SK-N-SH (cell line): ENCODE measurements around the gene CCDC91.

Source experiments
- FOXM1 ChIP-seq: IDR thresholded peaks from 2 replicates; pipeline ENCODE4 v1.4.0; 2012; ENCODE audit warnings: low read depth, mild to moderate bottlenecking
- GABPA ChIP-seq: IDR thresholded peaks from 2 replicates; pipeline ENCODE4 v1.4.0; 2012; ENCODE audit warnings: low read depth, mild to moderate bottlenecking
- JUND ChIP-seq: IDR thresholded peaks from 2 replicates; pipeline ENCODE4 v1.4.0; 2012
- TF ChIP-seq, protein P1 (sequence below): fragments of 200-600 bp; sonication (generic); IDR thresholded peaks from 2 replicates; pipeline ENCODE4 v1.6.1; 2017; ENCODE audit warnings: antibody characterized with exemption, mild to moderate bottlenecking, moderate library complexity
- TF ChIP-seq, protein P2 (sequence below): IDR thresholded peaks from 2 replicates; pipeline ENCODE4 v1.4.0; 2012; ENCODE audit warnings: low read depth, borderline replicate concordance
- TF ChIP-seq, protein P3 (sequence below): fragments of 150-350 bp; IDR thresholded peaks from 2 replicates; pipeline ENCODE4 v1.6.1; 2017; ENCODE audit warnings: antibody characterized with exemption, low read length, low read depth, borderline replicate concordance

DNA sequence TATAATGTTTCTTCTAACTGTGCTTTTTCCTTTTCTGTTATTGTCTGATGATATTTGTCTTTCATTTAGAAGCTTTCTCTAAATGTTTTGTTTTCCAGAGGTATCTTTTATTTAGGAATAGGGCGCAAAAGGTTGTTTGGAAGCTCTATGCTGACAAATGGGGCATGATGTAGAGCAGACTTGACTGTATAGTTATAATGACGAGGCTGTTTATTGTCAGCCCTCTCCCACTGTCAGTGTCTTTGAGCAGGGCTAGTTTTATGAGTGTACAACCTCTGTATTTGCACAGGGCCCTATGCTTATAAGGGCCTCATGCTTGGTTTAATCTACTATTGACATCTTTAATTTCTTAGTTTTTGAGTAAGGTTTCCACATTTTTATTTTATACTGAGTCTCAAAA, 158.9 kb downstream of the CCDC91 start:
- TF ChIP-seq, protein P1, sequence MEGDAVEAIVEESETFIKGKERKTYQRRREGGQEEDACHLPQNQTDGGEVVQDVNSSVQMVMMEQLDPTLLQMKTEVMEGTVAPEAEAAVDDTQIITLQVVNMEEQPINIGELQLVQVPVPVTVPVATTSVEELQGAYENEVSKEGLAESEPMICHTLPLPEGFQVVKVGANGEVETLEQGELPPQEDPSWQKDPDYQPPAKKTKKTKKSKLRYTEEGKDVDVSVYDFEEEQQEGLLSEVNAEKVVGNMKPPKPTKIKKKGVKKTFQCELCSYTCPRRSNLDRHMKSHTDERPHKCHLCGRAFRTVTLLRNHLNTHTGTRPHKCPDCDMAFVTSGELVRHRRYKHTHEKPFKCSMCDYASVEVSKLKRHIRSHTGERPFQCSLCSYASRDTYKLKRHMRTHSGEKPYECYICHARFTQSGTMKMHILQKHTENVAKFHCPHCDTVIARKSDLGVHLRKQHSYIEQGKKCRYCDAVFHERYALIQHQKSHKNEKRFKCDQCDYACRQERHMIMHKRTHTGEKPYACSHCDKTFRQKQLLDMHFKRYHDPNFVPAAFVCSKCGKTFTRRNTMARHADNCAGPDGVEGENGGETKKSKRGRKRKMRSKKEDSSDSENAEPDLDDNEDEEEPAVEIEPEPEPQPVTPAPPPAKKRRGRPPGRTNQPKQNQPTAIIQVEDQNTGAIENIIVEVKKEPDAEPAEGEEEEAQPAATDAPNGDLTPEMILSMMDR = no peak
- TF ChIP-seq, protein P2, sequence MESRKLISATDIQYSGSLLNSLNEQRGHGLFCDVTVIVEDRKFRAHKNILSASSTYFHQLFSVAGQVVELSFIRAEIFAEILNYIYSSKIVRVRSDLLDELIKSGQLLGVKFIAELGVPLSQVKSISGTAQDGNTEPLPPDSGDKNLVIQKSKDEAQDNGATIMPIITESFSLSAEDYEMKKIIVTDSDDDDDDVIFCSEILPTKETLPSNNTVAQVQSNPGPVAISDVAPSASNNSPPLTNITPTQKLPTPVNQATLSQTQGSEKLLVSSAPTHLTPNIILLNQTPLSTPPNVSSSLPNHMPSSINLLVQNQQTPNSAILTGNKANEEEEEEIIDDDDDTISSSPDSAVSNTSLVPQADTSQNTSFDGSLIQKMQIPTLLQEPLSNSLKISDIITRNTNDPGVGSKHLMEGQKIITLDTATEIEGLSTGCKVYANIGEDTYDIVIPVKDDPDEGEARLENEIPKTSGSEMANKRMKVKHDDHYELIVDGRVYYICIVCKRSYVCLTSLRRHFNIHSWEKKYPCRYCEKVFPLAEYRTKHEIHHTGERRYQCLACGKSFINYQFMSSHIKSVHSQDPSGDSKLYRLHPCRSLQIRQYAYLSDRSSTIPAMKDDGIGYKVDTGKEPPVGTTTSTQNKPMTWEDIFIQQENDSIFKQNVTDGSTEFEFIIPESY = no peak
- TF ChIP-seq FOXM1 = no peak
- TF ChIP-seq JUND = no peak
- TF ChIP-seq, protein P3, sequence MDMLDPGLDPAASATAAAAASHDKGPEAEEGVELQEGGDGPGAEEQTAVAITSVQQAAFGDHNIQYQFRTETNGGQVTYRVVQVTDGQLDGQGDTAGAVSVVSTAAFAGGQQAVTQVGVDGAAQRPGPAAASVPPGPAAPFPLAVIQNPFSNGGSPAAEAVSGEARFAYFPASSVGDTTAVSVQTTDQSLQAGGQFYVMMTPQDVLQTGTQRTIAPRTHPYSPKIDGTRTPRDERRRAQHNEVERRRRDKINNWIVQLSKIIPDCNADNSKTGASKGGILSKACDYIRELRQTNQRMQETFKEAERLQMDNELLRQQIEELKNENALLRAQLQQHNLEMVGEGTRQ = no peak
- no peak for TF ChIP-seq GABPA
